T follicular helper cell (primary cell): ENCODE results near the gene F11R.
"Not testable (repeated sequence)": the region's sequence is repeated elsewhere in the genome, so short reads cannot be mapped to it uniquely, and the experiment has no call there.

Experiments
- DNase-seq: peaks from one replicate; pipeline ENCODE4 v3.0.0-alpha.2; 2020; ENCODE audit warnings: low read depth

The F11R gene

DNA sequence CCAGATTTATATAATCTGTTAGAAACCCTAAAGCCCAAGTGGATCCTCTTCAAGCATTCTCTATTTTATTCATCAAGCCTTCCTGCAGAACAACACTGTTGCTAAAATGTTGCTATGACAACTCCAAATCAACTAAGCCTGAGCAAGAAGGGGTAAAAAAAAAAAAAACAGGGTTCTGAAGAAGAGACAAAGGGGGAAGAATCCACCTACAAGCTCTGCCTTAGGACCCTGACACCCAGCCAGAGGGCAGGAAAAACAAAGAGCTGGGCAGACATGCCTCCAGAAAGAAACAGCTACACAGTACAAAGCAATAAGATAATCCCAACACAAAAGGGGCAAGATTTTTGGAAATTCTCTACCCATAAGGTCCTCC is 23.6 kb upstream of the F11R start:
- no peak for DNase-seq

DNA sequence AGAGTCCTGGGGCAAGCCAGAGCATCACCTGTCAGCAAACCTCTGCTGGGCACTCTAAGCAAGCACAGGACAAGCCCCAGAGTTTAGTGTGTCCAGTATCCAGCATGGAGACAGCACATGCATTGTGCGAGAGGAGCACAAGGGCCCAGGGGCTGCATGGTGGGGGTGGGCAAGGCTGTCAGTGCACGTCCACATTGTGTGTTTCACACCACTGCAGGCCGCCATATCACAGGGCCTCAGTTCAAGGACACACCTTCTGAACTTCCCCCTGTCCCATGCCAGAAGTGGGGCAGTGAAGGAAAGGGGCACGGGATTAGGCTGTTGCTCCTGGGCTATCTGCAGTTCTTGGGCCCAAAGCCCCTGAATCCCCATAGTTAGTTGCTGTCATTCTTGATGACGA is 18.6 kb upstream of the F11R start:
- DNase-seq: no peak

GRCh38 chr1:161039154-161039545 is 18.2 kb upstream of the F11R start:
- DNase-seq: no peak

GRCh38 chr1:161038523-161039153 is 17.7 kb upstream of the F11R start, which contains the start of gene TSTD1:
Gene TSTD1, minus strand, starts transcription at chr1:161038964. Its CDS starts 75 bp downstream, at chr1:161038889.
- DNase-seq: peak; percentile 80

- no peak for DNase-seq
Observed at GRCh38 chr1:161037661-161038522, 16.9 kb upstream of the F11R start.

DNA sequence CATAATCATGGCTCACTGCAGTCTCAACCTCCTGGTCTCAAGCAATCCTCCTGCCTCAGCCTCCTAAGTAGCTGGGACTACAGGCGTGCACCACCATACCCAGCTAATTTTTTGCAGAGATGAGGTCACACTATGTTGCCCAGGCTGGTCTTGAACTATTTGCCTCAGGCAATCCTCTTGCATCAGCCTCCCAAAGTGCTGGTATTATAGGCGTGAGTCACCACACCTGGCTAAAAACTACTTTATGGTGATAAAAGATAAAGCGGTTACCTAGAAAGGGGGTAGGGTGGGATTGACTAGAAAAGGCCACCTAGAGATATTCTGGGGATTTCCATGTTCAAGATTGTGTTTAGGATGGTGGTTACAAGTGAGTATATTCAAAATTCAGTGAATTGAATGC is 12.8 kb upstream of the F11R start:
- no peak for DNase-seq

DNA sequence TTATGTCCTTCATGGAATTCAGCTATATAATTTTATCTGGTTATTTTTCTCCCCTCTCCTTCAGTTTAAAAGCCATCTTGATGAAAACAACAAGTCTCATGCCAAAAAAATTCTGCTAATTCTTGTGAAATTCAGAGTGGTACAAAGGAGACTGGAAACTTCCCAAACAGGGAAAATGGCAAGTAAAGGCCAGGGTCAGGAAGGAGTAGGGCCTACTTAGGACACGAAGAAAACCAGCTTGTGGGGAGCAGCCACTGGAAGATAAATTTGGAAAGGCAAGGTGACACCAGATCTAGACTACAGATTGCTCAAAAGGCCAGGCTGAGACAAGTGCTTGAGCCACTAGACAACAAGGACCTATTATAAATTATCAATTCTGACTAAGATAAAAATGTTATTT is 11.5 kb upstream of the F11R start:
- no peak for DNase-seq

- no peak for DNase-seq
Observed at GRCh38 chr1:161031874-161032273, 10.9 kb upstream of the F11R start.

- not testable (repeated sequence) for DNase-seq
Observed at GRCh38 chr1:161029466-161029865, 8.5 kb upstream of the F11R start.

DNA sequence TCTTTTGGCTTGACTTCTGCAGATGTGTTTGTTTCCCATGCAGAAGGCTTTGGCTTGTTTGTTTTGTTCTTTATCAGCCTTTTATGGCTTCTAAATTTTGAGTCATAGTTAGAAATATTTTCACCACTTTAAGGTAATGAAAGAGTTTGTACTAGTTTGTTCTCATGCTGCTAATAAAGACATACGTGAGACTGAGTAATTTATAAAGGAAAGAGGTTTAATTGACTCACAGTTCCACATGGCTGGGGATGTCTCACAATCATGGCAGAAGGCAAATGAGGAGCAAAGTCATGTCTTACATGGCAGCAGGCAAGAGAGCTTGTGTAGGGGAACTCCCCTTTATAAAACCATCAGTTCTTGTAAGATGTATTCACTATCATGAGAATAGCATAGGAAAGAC is 6.0 kb upstream of the F11R start:
- not testable (repeated sequence) for DNase-seq

DNA sequence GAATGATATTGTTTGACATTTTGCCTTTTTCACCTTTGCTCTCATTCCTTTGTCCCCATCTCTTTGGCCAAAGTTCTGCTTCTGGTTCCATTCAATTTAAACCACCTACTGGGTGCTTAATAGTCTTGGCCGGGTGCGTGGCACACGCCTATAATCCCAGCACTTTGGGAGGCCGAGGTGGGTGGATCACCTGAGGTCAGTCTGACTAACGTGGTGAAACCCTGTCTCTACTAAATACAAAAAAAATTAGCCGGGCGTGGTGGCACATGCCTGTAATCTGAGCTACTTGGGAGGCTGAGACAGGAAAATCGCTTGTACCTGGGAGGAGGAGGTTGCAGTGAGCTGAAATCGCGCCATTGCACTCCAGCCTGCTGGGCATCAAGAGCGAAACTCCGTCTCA is 1.5 kb upstream of the F11R start:
- DNase-seq: not testable (repeated sequence)

DNA sequence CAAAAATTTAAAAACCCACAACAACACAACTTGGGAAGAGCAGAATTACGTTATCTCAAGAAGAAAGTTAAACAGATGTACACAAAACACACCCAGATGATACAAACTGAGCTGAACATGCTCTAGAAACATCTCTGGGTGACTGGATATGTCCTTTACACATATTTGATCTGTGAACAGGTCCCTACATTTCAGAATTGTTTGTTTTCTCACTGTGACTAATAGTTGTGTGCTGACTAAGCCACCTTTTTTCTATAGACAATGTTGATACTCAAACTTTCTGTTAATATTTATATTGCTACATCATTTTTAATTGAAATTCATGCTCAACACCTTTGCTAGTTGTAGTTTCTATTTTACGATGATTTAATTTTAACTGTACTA is 1.0 kb upstream of the F11R start:
- no peak for DNase-seq

DNA sequence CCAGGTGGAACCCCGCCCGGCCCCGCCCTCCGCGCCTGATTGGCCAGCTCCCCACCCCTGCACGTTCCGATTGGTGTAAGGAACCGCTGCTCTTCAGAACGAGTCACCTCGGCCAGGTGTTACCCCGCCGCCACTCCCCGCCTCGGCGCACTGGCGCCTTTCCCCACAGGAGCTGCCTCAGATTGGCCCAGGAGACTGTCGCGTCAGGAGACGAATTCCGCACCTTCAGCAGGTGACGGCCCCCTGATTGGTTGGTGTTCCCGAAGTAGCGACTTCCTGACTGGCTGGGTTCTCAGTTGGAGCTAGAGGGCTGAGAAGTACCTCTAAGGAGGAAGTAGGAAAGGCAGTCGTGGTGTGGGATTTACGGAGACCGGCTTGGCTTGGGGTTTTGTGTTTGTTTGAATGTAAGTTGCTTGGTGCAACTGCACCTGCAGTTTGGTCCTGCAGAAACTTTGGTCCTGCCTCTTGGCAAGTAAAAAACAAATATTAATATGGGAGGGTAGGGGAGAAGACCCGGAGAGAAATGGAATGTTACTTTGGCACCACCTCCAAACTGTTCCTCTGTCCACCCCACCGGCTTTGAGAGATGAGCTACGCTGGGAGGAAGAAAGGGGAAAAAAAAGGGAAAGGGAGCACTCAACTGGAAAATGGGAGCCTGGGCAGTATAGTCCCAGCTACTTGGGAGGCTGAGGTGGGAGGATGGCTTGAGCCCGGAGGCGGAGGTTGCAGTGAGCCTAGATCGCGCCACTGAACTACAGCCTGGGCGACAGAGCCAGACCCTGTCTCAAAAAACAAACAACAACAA is 415 bp upstream of the F11R start:
- DNase-seq: peak; percentile 90

DNA sequence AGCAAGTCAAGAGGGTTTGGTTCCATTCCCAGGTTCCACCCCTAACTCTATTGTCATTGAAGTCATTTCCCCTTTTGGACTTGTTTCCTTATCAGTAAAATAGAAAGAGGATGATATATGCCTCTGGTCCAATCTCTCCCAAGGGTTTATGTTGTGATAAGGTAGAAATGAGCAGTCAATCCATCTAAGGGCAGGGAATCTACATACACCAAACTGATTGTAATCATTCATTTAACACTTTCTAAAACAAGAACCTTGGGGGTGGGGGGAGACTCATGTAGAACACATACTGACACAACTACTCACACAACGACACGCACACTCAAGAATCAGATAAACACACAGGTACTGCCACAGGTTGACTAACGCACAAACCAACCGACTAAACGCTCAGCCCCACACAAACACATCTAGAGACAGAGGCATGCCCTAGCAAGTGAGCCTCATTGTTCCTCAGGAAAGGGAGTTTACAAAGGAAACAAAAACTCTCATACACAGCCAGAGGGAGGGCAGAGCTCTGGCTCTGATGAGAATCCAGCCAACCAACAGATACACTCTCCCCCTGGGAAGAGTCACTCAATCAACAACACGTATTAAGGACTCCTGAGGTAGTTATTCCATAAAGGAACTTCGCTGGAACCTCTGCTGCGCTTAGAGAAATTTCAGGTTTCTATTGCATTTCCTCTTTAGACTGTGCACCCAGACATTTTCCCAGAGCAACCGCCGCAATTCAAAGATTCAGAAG is 1.0 kb downstream of the F11R start:
- DNase-seq: no peak

GRCh38 chr1:161019111-161019660 is 1.8 kb downstream of the F11R start:
- DNase-seq: not testable (repeated sequence)

DNA sequence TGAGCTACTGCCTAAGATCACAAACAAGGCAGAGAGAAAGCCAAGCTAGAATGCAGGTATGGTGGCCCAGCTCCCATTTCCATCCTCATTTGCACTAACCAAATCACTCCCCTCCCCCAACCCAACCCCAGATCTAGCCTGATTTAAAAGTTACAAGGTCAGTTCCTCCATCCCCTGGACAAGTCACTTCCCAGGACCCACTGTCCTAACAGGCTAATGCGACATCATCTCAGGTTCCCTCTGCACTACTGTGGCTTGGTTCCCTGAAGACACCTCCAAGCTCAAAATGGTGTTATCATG is 2.4 kb downstream of the F11R start:
- no peak for DNase-seq

- DNase-seq: no peak
Observed at GRCh38 chr1:161017756-161018630, 3.0 kb downstream of the F11R start.

DNA sequence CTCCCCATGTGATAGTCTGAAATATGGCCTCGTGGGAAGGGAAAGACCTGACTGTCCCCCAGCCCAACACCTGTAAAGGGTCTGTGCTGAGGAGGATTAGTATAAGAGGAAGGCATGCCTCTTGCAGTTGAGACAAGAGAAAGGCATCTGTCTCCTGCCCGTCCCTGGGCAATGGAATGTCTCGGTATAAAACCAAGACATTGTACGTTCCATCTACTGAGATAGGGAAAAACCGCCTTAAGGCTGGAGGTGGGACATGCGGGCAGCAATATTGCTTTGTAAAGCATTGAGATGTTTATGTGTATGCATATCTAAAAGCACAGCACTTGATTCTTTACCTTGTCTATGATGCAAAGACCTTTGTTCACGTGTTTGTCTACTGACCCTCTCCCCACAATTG is 3.8 kb downstream of the F11R start:
- DNase-seq: not testable (repeated sequence)

DNA sequence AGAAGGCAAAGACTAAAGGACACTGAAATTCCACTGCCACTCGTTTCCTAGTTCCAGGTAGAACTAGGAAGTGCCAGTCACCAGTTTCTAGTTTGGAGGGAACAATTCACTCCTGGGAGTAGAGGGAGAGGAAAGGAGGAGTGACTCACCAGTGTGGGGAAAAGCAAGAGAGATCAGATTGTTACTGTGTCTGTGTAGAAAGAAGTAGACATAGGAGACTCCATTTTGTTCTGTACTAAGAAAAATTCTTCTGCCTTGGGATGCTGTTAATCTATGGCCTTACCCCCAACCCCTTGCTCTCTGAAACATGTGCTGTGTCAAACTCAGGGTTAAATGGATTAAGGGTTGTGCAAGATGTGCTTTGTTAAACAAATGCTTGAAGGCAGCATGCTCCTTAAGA is 4.3 kb downstream of the F11R start:
- DNase-seq: not testable (repeated sequence)

DNA sequence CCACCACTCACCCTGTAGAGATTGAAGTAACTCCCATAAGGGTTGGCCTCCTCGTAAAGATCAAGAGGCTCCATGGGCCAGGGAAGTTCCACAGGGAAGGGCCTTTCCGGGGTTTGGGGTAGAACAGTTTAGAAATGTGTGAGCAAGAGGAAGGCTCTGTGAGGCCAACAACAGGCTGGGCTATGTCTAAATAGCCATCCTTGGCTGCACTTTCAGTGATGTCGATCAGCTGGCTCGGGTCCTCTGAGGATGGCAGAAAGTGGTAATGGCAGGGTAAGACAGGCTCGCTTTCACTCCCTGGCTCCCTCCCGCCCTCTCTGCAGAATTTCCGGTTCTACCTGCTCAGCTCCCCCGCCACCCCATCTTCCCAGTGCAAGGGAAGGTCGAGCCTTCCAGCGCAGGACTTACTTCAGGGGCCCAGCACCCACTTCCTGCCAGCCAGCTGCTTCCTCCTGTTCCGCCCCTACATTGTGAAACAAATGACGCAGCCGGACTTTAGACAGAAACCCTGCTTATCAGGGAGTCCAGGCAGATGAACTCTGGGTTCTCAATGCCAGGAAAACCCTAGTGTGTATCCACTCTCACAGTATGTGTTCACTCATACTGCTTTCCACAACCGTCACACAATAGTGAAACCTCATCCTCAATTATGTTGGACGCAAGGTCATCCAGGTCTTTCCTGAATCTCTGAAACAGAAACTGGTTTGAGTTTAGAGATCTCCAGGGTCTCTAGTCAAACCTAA is 7.3 kb downstream of the F11R start:
- DNase-seq: peak; percentile 26
